IPS DF 6.9 (cell line): ENCODE results near the gene ZNF326.

ENCODE experiments used
- DNase-seq: peaks from one replicate; pipeline ENCODE4 v3.0.0-alpha.2; 2013; ENCODE audit warnings: low read depth, low spot score
- H3K27ac ChIP-seq: one replicate; pipeline ENCODE4 v1.5.1; 2013; ENCODE audit warnings: low read length, control low read depth
- H3K27me3 ChIP-seq: 2 replicates; pipeline ENCODE4 v1.6.1; 2013; ENCODE audit warnings: mild to moderate bottlenecking, low read length; ENCODE audit not compliant: control insufficient read depth, insufficient read depth
- H3K36me3 ChIP-seq: 2 replicates; pipeline ENCODE4 v1.6.1; 2013; ENCODE audit warnings: low read length; ENCODE audit not compliant: control insufficient read depth, insufficient read depth
- H3K4me1 ChIP-seq: 2 replicates; pipeline ENCODE4 v1.6.1; 2013; ENCODE audit warnings: low read length; ENCODE audit not compliant: control insufficient read depth, insufficient read depth
- H3K4me3 ChIP-seq: 2 replicates; pipeline ENCODE4 v1.5.1; 2013; ENCODE audit warnings: mild to moderate bottlenecking, low read length
- H3K9me3 ChIP-seq: 2 replicates; pipeline ENCODE4 v1.6.1; 2013; ENCODE audit warnings: low read length, inconsistent platforms; ENCODE audit not compliant: control insufficient read depth, insufficient read depth
- WGBS: extraction: QIAGEN DNeasy Blood & Tissue Kit; methylation state at CpG from one replicate; pipeline ENCODE4 v1.1.7; 2013; ENCODE audit warnings: mixed read lengths, missing lambda C conversion rate; ENCODE audit not compliant: insufficient read length, insufficient coverage; 5-methylcytosine and 5-hydroxymethylcytosine counted together

Gene ZNF326

DNA sequence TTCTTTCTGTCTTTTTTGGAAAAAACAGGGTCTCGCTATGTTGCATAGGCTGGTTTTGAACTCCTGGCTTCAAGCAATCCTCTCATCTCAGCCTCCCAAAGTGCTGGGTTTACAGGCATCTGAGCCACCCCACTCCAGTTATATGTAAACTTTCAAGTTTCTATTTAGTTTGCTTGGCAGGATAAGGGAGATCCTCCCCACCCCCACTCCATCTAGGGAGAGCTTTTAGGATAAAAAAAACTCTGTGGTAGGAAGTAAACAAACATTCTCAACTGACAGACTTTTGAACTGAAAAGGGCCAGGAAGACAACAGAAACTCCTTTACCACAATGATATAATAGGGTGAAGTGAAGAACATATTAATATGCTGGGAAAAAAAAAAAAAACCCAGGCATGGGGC lies 41.0 kb upstream of the ZNF326 start:
- Histone ChIP-seq H3K4me3 (no peak overlapping the region), H3K27me3 (no peaks in the 10 kb centered on the region), H3K36me3 (no peaks in the 10 kb centered on the region), H3K27ac (no peak overlapping the region), H3K4me1 (no peaks in the 10 kb centered on the region; the same call in 1 of the 2 replicates), H3K9me3 (no peaks in the 10 kb centered on the region)
- no peak for DNase-seq
- WGBS: no CpG with 5 or more reads among the region's 1 CpG

DNA sequence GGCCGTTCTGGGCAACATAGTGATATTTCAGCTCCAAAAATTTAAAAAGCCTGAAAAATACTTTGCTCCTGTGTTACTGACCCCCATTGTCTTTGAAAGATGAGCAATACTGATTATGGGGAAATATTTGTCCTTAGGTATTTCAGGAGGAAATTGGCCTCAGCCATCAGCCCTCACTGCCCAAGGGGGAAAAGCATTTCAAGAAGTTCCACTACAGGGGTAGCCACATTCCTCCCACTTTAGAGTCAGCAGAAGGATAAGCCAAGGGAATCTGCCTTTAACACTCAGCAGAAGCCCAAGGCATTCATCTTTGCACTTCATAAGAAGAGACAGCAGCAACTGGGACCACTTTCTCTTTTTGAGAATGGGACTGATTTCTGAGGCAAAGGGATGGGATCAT lies 40.5 kb upstream of the ZNF326 start:
- DNase-seq: no peak
- H3K4me1 ChIP-seq: no peaks in the 10 kb centered on the region; the same call in 1 of the 2 replicates
- H3K36me3 ChIP-seq: no peaks in the 10 kb centered on the region
- no peak overlapping the region for H3K27ac ChIP-seq
- no peaks in the 10 kb centered on the region for H3K9me3 ChIP-seq
- WGBS: no CpG with 5 or more reads among the region's 1 CpG
- no peaks in the 10 kb centered on the region for H3K27me3 ChIP-seq
- H3K4me3 ChIP-seq: no peak overlapping the region

DNA sequence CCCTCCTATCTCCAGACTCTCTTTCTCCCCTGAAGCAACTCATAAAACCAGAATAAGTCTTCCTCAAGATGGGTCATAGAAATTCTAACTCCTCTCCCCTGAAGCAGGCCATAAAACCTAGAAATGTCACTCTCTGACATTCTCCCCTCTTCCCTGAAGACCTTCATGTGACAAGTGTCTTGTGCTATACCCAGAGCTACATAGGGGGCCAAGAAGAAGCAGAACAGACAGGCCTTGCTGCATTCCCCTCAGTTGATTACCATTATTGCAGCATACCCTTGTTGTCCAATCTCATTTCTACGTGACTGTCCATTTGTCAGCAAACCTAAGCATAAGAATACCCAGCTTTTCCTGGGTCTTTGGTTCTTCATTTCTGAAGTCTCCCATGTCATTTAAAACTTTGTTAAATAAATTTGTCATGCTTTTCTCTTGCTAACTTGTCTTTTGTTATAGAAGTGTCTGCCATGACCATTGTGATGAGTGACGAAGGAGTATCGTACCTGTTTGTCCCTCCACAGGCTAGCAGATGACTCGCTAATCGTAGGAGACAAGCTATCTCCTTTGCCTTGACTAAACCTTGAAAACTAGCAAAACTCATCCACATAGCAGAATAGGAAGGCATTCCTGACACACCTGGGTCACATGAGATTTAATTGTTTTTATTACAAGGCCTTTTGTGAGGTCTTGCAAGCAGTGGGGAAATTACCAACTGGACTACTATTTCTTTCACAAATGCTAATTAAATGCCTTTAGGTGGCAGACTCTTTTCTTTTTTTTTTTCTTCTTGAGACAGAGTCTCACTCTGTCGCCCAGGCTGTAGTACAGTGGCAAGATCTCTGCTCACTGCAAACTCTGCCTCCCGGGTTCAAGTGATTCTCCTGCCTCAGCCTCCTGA lies 39.4 kb upstream of the ZNF326 start:
- no peak for DNase-seq
- WGBS: no CpG with 5 or more reads among the region's 7 CpGs
- H3K27ac ChIP-seq: no peak overlapping the region

DNA sequence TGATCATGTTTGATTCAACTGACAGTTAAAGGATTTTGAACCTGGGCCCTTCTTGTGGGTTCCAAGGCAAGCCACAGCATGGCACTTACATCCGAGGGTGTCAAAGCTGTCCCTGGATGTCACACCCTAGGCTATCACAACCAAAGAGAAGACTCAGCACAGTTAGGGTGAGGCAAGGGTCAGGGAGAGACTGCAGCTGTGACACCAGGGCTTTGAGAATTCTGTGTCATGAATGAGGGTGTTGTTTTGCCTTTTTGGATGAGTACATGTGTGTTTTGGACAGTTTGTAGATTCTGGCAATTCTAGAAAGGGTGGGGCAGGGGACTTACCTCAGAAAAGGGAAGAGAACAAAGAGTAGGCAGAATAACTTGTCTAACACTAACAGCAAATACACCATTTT lies 37.8 kb upstream of the ZNF326 start:
- WGBS: no CpG with 5 or more reads among the region's 1 CpG
- H3K9me3 ChIP-seq: no peaks in the 10 kb centered on the region
- no peaks in the 10 kb centered on the region for H3K36me3 ChIP-seq
- H3K27ac ChIP-seq: no peak overlapping the region
- no peak for DNase-seq
- H3K27me3 ChIP-seq: no peaks in the 10 kb centered on the region
- no peak overlapping the region for H3K4me3 ChIP-seq
- no peaks in the 10 kb centered on the region; the same call in 1 of the 2 replicates for H3K4me1 ChIP-seq

More for the DNA sequence above, 39.4 kb upstream of the ZNF326 start:
- Histone ChIP-seq H3K9me3 (no peaks in the 10 kb centered on the region), H3K27me3 (no peaks in the 10 kb centered on the region), H3K4me3 (no peak overlapping the region), H3K36me3 (no peaks in the 10 kb centered on the region), H3K4me1 (no peaks in the 10 kb centered on the region; the same call in 1 of the 2 replicates)

DNA sequence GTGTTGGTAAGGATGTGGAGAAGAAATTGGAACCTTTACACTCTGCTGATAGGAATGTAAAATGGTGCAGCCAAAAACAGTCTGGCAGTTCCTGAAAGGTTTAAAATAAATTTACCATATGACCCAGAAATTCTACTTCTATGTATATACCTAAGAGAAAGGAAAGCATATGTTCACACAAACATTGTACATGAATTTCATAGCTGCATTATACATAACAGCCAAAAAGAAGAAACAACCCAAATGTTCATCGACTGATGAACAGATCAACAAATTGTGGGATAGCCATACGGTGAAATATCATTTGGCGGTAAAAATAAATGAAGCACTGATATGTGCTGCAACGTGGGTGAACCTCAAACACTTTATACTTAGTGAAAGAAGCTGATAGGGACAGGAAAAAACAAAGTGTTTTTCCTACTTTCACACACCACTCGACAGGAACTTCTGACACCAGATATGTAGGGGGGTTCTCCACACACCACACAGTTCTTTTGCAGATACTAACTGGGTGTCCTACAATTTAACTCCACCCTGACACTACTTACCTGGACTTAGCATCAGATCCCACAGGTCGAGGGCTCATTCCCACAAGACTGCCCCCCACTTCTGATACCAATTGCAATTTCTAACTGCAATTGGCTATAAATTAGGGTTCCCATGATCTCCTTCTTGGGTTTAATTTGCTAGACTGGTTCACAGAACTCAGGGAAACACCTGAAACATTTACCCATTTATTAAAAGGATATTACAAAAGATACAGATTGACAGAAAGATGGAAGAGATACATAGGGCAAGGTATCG lies 35.9 kb upstream of the ZNF326 start:
- H3K4me3 ChIP-seq: no peak overlapping the region
- no peaks in the 10 kb centered on the region for H3K9me3 ChIP-seq
- H3K27ac ChIP-seq: no peak overlapping the region
- no peak for DNase-seq
- no peaks in the 10 kb centered on the region for H3K27me3 ChIP-seq
- WGBS: no CpG with 5 or more reads among the region's 7 CpGs
- H3K36me3 ChIP-seq: no peaks in the 10 kb centered on the region
- no peaks in the 10 kb centered on the region; the same call in 1 of the 2 replicates for H3K4me1 ChIP-seq

DNA sequence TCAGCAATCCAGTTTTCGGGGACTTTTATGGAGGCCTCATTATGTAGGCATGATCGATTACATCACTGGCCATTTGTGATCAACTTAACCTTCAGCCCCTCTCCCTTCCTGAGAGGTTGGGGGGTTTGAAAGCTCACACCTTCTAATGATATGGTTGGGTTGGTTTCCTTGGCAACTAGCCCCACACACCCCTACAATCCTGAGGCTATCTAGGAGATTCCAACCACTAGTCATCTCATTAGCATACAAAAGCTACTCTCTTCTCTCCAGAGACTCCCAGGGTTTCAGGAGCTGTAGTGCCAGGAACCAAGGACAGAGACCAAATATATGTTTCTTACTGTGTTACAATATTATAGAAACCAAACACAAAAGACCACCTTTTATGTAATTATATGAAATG lies 35.2 kb upstream of the ZNF326 start:
- Histone ChIP-seq H3K27ac (no peak overlapping the region), H3K4me3 (no peak overlapping the region), H3K9me3 (no peaks in the 10 kb centered on the region), H3K27me3 (no peaks in the 10 kb centered on the region), H3K4me1 (no peaks in the 10 kb centered on the region; the same call in 1 of the 2 replicates), H3K36me3 (no peaks in the 10 kb centered on the region)
- DNase-seq: no peak
- no CpG with 5 or more reads among the region's 2 CpGs for WGBS

DNA sequence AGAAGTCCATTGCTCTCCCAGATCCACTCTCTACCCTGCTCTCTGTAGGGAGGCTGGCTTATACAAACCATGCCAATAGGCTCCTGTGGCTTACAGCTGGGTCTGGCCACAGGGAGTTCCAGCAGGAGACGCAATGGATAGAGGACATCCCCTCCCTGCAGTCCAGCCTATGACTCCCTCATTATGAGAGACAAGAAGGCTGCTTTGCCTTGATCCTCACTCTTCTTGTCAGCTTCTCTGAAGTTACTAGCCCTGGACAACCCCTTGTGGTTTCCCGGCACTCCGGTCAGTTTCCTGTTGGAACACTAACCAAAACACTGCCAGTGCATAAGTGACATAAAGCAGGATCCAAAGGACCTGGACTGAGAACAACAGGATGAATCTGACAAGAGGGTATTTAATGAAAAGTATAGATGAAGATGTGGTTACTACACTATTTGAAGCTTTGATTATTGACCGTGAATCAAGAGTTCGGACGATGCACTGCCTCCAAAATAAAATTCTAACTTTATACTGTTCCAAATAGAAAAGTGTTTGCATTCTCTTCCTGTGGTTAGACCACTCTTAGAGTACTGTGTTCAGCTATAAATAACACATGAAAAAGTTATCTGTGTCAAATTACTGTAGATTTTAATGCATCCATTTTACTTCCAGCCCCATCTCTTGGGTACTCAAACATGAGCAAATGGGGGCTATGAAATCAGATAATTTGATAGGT lies 32.7 kb upstream of the ZNF326 start:
- DNase-seq: no peak
- no peaks in the 10 kb centered on the region for H3K9me3 ChIP-seq
- H3K36me3 ChIP-seq: no peaks in the 10 kb centered on the region
- H3K27me3 ChIP-seq: no peaks in the 10 kb centered on the region
- H3K27ac ChIP-seq: no peak overlapping the region
- no CpG with 5 or more reads among the region's 6 CpGs for WGBS
- no peaks in the 10 kb centered on the region; the same call in 1 of the 2 replicates for H3K4me1 ChIP-seq
- no peak overlapping the region for H3K4me3 ChIP-seq

DNA sequence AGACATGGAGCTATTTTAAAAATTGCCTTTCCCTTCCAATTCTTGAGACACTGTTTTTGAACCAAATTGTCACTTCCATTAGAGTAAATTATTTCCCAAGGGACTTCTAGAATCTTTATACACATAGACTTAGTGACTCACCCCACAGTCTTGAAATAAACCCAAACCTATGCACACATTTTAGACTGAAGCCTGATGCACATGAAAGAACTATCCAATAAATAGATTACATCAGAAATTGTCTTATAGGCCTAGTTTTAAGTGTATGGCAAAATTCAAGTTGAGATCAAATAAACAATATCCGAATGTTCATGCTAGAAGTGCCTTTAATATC lies 32.2 kb upstream of the ZNF326 start:
- DNase-seq: no peak
- no peak overlapping the region for H3K4me3 ChIP-seq
- no CpG with 5 or more reads among the region's 1 CpG for WGBS
- no peaks in the 10 kb centered on the region for H3K4me1 ChIP-seq
- no peaks in the 10 kb centered on the region for H3K27me3 ChIP-seq
- H3K9me3 ChIP-seq: no peaks in the 10 kb centered on the region
- no peaks in the 10 kb centered on the region for H3K36me3 ChIP-seq
- no peak overlapping the region for H3K27ac ChIP-seq

DNA sequence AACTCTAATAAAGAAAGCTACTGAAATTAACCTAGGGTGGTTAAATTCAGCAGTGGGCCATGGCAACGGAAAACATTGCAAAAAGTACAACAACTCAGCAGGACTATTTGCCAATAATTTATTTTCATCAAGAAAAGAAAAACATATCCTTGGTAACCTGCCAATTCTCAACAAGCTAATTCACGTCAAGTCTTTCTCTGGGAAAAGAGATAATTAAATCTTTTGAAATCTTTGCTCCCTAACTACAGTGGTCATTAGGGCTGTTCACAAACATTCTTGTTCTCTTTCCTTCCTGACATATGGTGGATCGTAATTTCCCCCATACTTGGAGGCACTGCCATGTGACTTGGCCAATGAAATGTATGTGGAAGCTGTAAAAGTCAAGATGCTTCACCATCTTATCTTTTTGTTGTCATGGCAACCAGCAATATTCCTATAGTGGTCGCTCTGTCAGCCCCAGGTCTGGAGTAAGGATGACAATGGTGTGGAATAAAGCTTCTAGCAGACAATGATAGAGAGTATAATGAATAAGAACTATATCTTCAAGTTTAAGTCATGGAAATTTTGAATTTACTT lies 29.6 kb upstream of the ZNF326 start:
- no peak overlapping the region for H3K4me3 ChIP-seq
- no peaks in the 10 kb centered on the region for H3K27me3 ChIP-seq
- no peak overlapping the region for H3K27ac ChIP-seq
- no peaks in the 10 kb centered on the region for H3K9me3 ChIP-seq
- no CpG with 5 or more reads among the region's 4 CpGs for WGBS
- no peak for DNase-seq
- H3K4me1 ChIP-seq: no peaks in the 10 kb centered on the region
- no peaks in the 10 kb centered on the region for H3K36me3 ChIP-seq

DNA sequence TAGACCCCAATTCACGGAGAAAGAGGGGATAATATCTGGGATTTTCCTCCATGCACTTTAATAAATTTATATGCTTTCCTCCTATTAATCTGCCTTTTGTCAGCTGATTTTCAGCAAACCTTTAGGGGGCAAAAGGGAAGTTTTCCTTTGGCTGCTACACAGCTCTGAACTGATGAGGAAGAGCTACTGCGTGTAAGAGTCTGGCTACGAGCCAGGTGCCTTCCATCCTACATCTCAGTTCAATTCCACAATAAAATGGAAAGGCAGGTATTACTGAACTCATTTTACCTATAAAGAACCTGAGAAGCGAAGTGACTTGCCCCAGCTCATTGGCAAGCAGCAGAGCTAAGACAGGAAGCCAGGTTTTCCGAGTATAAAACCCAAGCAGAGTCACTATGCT lies 28.3 kb upstream of the ZNF326 start:
- no peak overlapping the region for H3K4me3 ChIP-seq
- no peaks in the 10 kb centered on the region for H3K4me1 ChIP-seq
- H3K27me3 ChIP-seq: no peaks in the 10 kb centered on the region
- H3K27ac ChIP-seq: no peak overlapping the region
- H3K36me3 ChIP-seq: no peaks in the 10 kb centered on the region
- no peaks in the 10 kb centered on the region for H3K9me3 ChIP-seq
- WGBS: no CpG with 5 or more reads among the region's 5 CpGs
- DNase-seq: no peak
